GM12865 (cell line): ENCODE data around the gene MRLN.

Experiments
- DNase-seq: peaks from one replicate; pipeline ENCODE4 v3.0.0; 2010; ENCODE audit warnings: low read depth
- H3K4me3 ChIP-seq: 2 replicates; pipeline ENCODE4 v1.5.1; 2011; ENCODE audit warnings: mild to moderate bottlenecking, low read depth, low read length, control low read depth
- CTCF ChIP-seq: IDR thresholded peaks from 2 replicates; pipeline ENCODE4 v1.5.1; 2011; ENCODE audit warnings: low read length, control low read depth, low read depth, inconsistent platforms; ENCODE audit not compliant: insufficient read depth; ENCODE audit errors: missing control alignments

Gene MRLN

GRCh38 chr10:59781511-59781910 is 28.3 kb upstream of the MRLN start:
- no peak overlapping the region for H3K4me3 ChIP-seq
- TF ChIP-seq CTCF = no peak
- no peak for DNase-seq

- TF ChIP-seq CTCF = no peak
- H3K4me3 ChIP-seq = no peak overlapping the region
- no peak for DNase-seq
Measured at GRCh38 chr10:59779756-59780533, 26.7 kb upstream of the MRLN start.

GRCh38 chr10:59774451-59774850 is 21.2 kb upstream of the MRLN start:
- no peak overlapping the region for H3K4me3 ChIP-seq
- no peak for DNase-seq
- no peak for TF ChIP-seq CTCF

- no peak overlapping the region for H3K4me3 ChIP-seq
- no peak for DNase-seq
- no peak for TF ChIP-seq CTCF
Measured at GRCh38 chr10:59773088-59773487, 19.8 kb upstream of the MRLN start.

GRCh38 chr10:59771162-59771807 is 18.0 kb upstream of the MRLN start:
- H3K4me3 ChIP-seq = no peak overlapping the region
- no peak for DNase-seq
- no peak for TF ChIP-seq CTCF

- no peak for DNase-seq
- no peak for TF ChIP-seq CTCF
- no peak overlapping the region for H3K4me3 ChIP-seq
Measured at GRCh38 chr10:59770689-59771088, 17.4 kb upstream of the MRLN start.

GRCh38 chr10:59762505-59762904 is 9.2 kb upstream of the MRLN start:
- no peak overlapping the region for H3K4me3 ChIP-seq
- DNase-seq = no peak

More at GRCh38 chr10:59762505-59762904, 9.2 kb upstream of the MRLN start:
- no peak for TF ChIP-seq CTCF
